Lower lobe of right lung (tissue), 2 donors: ENCODE measurements around the gene NPHP1. TPM values are rescaled to one million over a fixed set of nuclear protein-coding genes. Genes with fewer than 3 reads are reported as not detected.

Source experiments
- ATAC-seq, 2 donors: fragments of 200-7000 bp; cut with Tn5 transposase; one replicate each; pipeline ENCODE4 v1.9.1; 2020 to 2022; ENCODE audit warnings: mild to moderate bottlenecking in 2 of 2, moderate library complexity in 2 of 2
- DNase-seq: peaks from one replicate; pipeline ENCODE4 v3.0.0-alpha.2; 2020
- H3K27ac ChIP-seq: fragments of 200-600 bp; one replicate; pipeline ENCODE4 v1.8.0; 2022
- H3K27me3 ChIP-seq: fragments of 200-600 bp; one replicate; pipeline ENCODE4 v1.8.0; 2022; ENCODE audit warnings: low read depth
- H3K36me3 ChIP-seq: fragments of 200-600 bp; one replicate; pipeline ENCODE4 v1.8.0; 2022; ENCODE audit warnings: mild to moderate bottlenecking
- H3K4me1 ChIP-seq: fragments of 200-600 bp; one replicate; pipeline ENCODE4 v1.8.0; 2022
- H3K4me3 ChIP-seq: fragments of 200-600 bp; one replicate; pipeline ENCODE4 v1.8.0; 2022; ENCODE audit warnings: mild to moderate bottlenecking
- H3K9me3 ChIP-seq: fragments of 200-600 bp; one replicate; pipeline ENCODE4 v1.8.0; 2022
- CTCF ChIP-seq: fragments of 200-600 bp; IDR thresholded peaks from one replicate; pipeline ENCODE4 v1.8.0; 2022; ENCODE audit warnings: antibody characterized with exemption, mild to moderate bottlenecking
- intact Hi-C: fragments of 100-400 bp; cut with DNase I; formaldehyde crosslinking; loops from one replicate; pipeline ENCODE4 v1.11.0; 2022
- total RNA-seq: library from RNA; stranded (reverse); fragmentation: NEBNext Ultra II Directional; extraction: Animal tissue kit (Norgen Biotek cat#: 25700); gene quantifications from one replicate; pipeline ENCODE4 v1.2.1, GENCODE V29; 2021
- donor health status: DM: no; HTN: yes; CAD: no; lungs with severe emphysema.

The NPHP1 gene
- total RNA-seq, 1 donor from 2014 or later = 6.8 TPM

DNA sequence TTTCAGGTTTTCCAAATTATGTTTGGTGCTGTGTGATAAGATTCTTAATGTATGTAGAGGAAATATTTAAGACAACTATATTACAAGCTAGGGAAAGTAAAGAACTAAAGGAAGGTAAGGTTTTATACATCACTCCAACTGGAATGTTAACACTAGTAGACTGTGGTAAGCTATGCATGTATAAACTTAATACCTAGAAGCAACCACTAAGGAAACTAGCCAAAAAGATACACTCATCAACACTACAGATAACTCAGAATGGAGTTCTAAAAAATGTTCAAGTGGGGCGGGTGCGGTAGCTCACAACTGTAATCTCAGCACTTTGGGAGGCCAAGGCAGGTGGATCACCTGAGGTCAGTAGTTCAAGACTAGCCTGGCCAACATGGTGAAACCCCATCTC, 51.4 kb downstream of the NPHP1 start:
- no peak for TF ChIP-seq CTCF
- no peaks in the 10 kb centered on the region for H3K9me3 ChIP-seq
- H3K27ac ChIP-seq = no peak overlapping the region
- ATAC-seq (peak; percentile 37 to 50), DNase-seq (no peak)
- no peaks in the 10 kb centered on the region for H3K36me3 ChIP-seq
- H3K4me3 ChIP-seq = no peak overlapping the region
- H3K4me1 ChIP-seq = peaks cover 6% of the 10 kb centered on the region
- intact Hi-C loops = no loop called here
- H3K27me3 ChIP-seq = no peaks in the 10 kb centered on the region

GRCh38 chr2:110152943-110153342, 51.9 kb downstream of the NPHP1 start:
- H3K4me3 ChIP-seq = no peak overlapping the region
- no peak for TF ChIP-seq CTCF
- H3K27me3 ChIP-seq = no peaks in the 10 kb centered on the region
- H3K9me3 ChIP-seq = no peaks in the 10 kb centered on the region
- peaks cover 6% of the 10 kb centered on the region for H3K4me1 ChIP-seq
- H3K27ac ChIP-seq = no peak overlapping the region
- no peak for DNase-seq
- intact Hi-C loops = no loop called here
- no peaks in the 10 kb centered on the region for H3K36me3 ChIP-seq
- no peak for ATAC-seq

- Histone ChIP-seq H3K36me3 (no peaks in the 10 kb centered on the region), H3K27me3 (no peaks in the 10 kb centered on the region), H3K27ac (no peak overlapping the region), H3K4me3 (no peak overlapping the region), H3K9me3 (no peaks in the 10 kb centered on the region), H3K4me1 (no peaks in the 10 kb centered on the region)
- DNase-seq (no peak), ATAC-seq (no peak)
- no peak for TF ChIP-seq CTCF
- intact Hi-C loops = no loop called here
Observed at GRCh38 chr2:110149330-110150220, 55.2 kb downstream of the NPHP1 start.

DNA sequence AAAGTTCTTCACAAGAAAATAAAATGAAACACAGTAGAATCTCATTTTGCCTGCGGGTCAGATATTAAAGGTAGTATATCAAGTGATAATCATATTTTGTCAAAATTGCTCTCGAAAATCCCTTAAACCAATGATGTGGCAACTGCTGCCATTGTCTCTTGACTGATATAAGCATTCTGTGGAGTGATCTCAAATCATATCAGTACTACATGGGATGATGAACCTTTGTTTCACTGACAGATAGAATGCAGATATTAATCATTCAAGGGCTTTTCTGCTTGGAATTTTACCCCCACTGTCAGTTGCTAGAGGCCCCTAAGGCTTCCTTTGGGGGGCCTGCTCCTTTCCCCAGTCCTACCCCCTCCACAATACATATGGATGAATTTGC, 57.9 kb downstream of the NPHP1 start:
- Histone ChIP-seq H3K27ac (no peak overlapping the region), H3K36me3 (no peaks in the 10 kb centered on the region), H3K9me3 (no peaks in the 10 kb centered on the region), H3K4me3 (no peak overlapping the region), H3K4me1 (no peaks in the 10 kb centered on the region), H3K27me3 (no peaks in the 10 kb centered on the region)
- no peak for ATAC-seq
- no peak for TF ChIP-seq CTCF
- intact Hi-C loops = no loop called here
- DNase-seq = no peak

DNA sequence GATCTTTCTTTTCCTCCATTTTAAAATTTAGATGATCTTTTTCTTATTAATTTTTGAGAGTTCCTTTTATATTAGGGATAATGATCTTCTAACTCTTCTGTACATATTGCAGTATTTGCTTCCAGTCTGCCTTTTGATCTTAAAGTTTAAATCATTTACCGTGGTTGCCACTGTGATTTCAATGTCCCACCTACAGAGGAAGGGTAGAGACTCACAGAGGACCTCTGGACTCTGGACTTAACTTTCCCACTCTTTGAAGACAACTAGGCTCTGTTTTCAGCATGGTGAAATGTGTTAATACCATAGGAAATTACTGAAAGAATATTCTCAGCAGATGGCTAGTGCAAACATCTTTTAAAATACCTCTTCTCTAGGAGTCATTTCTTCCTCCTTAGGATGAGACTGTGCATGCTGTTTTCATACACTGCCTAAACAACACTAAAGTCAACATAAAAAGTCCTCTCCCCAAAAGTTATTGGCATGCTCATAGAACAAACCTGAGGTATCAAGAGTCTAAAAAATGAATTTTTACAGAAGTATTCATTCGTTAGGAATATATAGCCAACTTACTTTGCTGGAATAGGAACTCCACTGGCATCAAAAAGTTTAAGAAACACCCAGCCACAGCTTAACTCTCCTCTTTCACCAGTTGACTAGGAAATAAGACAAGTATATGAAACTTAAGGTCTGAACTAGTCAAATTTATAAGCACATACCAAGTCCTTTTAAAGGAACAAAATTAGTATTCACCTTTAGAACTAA, 58.4 kb downstream of the NPHP1 start:
- Histone ChIP-seq H3K27me3 (no peaks in the 10 kb centered on the region), H3K9me3 (no peaks in the 10 kb centered on the region), H3K4me3 (no peak overlapping the region), H3K36me3 (no peaks in the 10 kb centered on the region), H3K27ac (no peak overlapping the region), H3K4me1 (no peaks in the 10 kb centered on the region)
- no peak for ATAC-seq
- DNase-seq = no peak
- no peak for TF ChIP-seq CTCF
- intact Hi-C loops = no loop called here
